Activated T-cell treated with anti-CD3 and anti-CD28 coated beads, Interleukin-2, amount 50 U/mL, for 24 hours (primary cell): ENCODE results near the gene BLOC1S5.
"Not testable (repeated sequence)": the region's sequence is repeated elsewhere in the genome, so short reads cannot be mapped to it uniquely, and the experiment has no call there.

Experiments
- DNase-seq: peaks from one replicate; pipeline ENCODE4 v3.0.0-alpha.2; 2020
- H3K27ac Mint-ChIP-seq: 2 replicates; pipeline ENCODE4 v1.8.0; 2020; ENCODE audit warnings: mild to moderate bottlenecking, mixed read lengths
- H3K27me3 Mint-ChIP-seq: 2 replicates; pipeline ENCODE4 v1.8.0; 2020; ENCODE audit warnings: mixed read lengths
- H3K36me3 Mint-ChIP-seq: 2 replicates; pipeline ENCODE4 v1.8.0; 2020; ENCODE audit warnings: low read depth, mixed read lengths
- H3K4me1 Mint-ChIP-seq: 2 replicates; pipeline ENCODE4 v1.8.0; 2020; ENCODE audit warnings: low read depth, mixed read lengths
- H3K4me3 Mint-ChIP-seq: 2 replicates; pipeline ENCODE4 v1.8.0; 2020; ENCODE audit warnings: mild to moderate bottlenecking, moderate library complexity, mixed read lengths
- H3K9me3 Mint-ChIP-seq: 2 replicates; pipeline ENCODE4 v1.8.0; 2020; ENCODE audit warnings: mixed read lengths

The BLOC1S5 gene

DNA sequence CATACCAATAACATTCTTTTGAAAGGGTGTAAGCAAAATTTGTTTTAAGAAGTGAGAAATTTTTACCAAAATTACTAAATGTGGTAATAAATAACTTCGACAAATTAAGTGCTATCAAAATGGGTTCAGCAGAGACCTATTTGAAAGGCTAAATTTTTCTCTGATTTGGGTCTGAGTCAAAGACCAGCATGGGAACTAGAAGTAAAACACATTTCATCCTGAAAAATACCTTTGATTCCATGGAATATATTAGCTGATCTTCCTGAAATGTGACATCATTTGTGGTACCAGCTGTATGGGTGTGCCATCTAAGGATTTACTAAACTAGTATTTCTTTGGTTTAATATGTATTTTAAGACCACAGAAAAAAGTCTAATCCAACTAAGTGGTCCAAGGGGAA is 63.6 kb downstream of the BLOC1S5 start:
- H3K27me3 Mint-ChIP-seq = no peaks in the 10 kb centered on the region
- H3K4me3 Mint-ChIP-seq = no peak overlapping the region
- no peaks in the 10 kb centered on the region for H3K9me3 Mint-ChIP-seq
- no peak overlapping the region for H3K27ac Mint-ChIP-seq
- peaks cover 5% of the 10 kb centered on the region for H3K4me1 Mint-ChIP-seq
- no peak for DNase-seq
- H3K36me3 Mint-ChIP-seq = no peaks in the 10 kb centered on the region

DNA sequence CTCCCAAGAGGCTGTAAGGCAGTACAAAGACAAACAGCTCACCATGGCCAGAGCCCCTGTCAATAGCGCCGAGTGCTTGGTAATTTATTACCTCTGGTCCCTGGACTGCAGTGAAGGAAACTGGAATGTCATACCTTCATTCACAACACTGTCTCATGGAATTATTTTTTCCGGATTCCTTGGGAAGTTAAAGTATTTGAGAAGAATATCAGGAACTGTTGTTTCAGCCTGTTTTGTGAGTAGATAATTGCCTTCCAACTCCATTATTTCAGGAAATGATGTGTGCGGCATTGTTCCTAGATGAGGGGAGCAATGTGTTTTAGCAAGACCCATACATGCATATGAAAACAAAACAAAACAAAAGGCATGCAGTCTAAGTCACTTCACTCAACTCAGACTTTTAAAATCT is 64.0 kb downstream of the BLOC1S5 start:
- Mint-ChIP-seq H3K4me3 (no peak overlapping the region), H3K4me1 (peaks cover 2% of the 10 kb centered on the region), H3K36me3 (no peaks in the 10 kb centered on the region), H3K9me3 (no peaks in the 10 kb centered on the region), H3K27ac (no peak overlapping the region), H3K27me3 (no peaks in the 10 kb centered on the region)
- no peak for DNase-seq

DNA sequence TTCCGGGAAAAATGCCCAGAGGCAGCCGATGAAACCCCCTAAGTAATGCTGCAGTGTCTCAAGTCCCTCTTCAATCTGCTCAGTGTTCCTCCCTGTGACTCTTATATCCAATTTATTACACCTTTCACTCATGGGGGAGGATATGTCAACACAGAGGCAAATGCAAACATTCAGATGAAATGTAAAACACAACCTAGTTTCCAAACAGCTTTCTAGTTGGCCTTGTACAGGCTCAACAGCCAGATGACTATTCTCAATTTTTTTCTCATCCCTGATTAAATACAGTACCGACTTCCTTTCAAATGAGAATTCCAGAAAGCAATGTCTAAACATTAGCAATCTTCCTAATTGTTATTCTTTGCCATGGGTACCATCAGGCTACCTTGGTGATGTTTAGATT is 65.0 kb downstream of the BLOC1S5 start:
- Mint-ChIP-seq H3K27me3 (no peaks in the 10 kb centered on the region), H3K27ac (no peak overlapping the region), H3K4me3 (no peak overlapping the region), H3K36me3 (peaks cover 1% of the 10 kb centered on the region), H3K9me3 (no peaks in the 10 kb centered on the region), H3K4me1 (no peaks in the 10 kb centered on the region)
- DNase-seq = no peak

DNA sequence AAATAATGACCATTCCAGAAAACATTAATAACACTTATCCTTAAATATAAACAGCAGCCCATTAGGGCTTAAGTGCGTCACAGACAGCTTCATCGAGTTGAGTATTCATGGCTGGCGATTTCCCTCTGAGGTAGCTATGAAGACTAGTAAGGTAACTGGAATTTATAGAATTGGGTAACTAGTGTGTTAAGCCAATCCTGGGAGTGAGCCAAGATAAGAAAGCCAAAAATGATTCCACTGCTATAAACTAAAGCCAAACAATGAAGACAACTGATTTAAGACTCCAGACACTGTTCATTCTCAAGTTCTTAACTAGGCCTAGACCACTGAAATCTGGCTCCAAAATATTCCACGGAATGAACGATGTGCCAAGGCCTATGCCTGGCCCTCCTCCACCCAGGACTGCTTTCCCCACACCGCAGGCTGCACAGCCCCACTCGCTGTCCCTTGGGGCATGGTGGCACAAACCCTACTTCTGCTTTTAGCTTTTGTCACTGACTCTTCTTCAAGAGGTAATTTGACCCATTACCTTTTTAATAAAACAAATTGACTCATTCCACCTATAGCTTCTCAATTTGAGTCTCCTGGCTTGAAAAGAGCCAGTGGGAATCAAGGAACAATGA is 66.0 kb downstream of the BLOC1S5 start:
- H3K36me3 Mint-ChIP-seq = peaks cover 1% of the 10 kb centered on the region
- peaks cover 2% of the 10 kb centered on the region for H3K9me3 Mint-ChIP-seq
- no peak overlapping the region for H3K4me3 Mint-ChIP-seq
- DNase-seq = no peak
- no peaks in the 10 kb centered on the region for H3K27me3 Mint-ChIP-seq
- no peak overlapping the region for H3K27ac Mint-ChIP-seq
- no peaks in the 10 kb centered on the region for H3K4me1 Mint-ChIP-seq

DNA sequence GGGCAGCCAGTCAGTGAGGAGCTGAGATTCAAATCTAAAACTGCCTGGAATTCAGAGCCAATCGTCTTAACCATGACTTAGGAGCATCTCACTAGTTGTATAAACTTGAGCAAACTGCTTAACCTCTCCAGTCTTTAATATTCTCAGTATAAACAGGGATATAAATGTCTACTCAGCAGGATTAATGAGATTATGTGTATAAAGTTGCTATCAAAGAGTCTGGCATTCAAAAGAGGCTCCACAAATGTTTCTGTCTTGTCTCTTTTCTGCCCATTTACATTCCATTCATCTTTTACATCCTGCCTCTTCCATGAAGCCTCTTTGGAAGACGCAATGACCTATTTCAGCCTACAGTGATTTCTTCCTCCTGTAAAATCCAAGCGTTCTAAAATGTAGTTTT is 66.9 kb downstream of the BLOC1S5 start:
- Mint-ChIP-seq H3K4me1 (no peaks in the 10 kb centered on the region), H3K36me3 (peaks cover 1% of the 10 kb centered on the region), H3K27ac (no peak overlapping the region), H3K9me3 (peaks cover 2% of the 10 kb centered on the region), H3K4me3 (no peak overlapping the region), H3K27me3 (no peaks in the 10 kb centered on the region)
- DNase-seq = no peak

DNA sequence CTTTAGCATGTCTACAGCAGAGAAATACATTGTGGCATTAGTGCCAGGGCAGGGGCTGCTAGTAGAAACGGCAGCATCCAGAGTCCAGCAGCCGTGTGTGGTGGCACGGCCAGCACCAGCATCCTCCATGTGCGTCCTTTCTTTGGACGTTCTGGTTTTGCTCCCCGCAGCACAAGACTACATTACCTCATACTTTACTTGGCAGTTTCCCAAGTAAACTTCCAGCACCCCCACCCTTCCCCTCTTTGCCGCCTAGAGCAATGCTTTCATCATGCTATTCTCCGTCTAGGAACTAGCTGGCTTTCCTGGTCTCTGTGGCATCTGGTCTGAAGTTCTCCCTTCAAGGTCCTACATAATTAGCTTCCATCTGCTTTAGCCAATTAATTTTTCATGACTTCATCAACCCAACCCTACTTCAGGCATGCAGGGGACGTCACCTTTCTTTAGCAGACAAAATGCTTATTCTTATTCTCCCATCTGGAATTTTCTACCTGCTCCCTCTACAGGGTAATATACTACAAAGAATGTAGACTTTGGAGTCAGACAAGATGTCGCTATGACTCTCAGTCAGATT is 67.6 kb downstream of the BLOC1S5 start:
- H3K4me1 Mint-ChIP-seq = no peaks in the 10 kb centered on the region
- peaks cover 1% of the 10 kb centered on the region for H3K36me3 Mint-ChIP-seq
- DNase-seq = no peak
- no peak overlapping the region for H3K27ac Mint-ChIP-seq
- no peaks in the 10 kb centered on the region for H3K27me3 Mint-ChIP-seq
- H3K9me3 Mint-ChIP-seq = peaks cover 2% of the 10 kb centered on the region
- no peak overlapping the region for H3K4me3 Mint-ChIP-seq

DNA sequence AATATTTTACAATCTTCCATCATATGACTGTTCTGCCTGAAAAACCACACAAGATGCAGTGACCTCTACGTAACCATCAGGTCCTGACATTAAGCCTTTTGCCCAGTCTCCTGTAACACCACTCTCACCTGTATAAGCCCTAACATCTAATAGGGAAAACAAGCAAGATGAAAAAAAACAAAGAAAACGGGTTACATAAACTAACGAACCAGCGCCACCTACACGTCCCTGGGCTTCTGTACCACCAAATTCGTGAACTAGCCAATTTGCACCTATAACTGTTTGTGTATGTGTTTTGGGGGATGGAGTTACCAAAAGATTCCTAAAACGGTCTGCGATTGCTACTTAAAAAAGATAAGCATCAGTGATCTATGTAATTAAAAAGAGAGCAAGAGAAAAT is 70.2 kb downstream of the BLOC1S5 start:
- Mint-ChIP-seq H3K9me3 (peaks cover 2% of the 10 kb centered on the region), H3K27me3 (no peaks in the 10 kb centered on the region), H3K4me3 (no peak overlapping the region), H3K27ac (no peak overlapping the region), H3K36me3 (peaks cover 1% of the 10 kb centered on the region), H3K4me1 (no peaks in the 10 kb centered on the region)
- DNase-seq = no peak

DNA sequence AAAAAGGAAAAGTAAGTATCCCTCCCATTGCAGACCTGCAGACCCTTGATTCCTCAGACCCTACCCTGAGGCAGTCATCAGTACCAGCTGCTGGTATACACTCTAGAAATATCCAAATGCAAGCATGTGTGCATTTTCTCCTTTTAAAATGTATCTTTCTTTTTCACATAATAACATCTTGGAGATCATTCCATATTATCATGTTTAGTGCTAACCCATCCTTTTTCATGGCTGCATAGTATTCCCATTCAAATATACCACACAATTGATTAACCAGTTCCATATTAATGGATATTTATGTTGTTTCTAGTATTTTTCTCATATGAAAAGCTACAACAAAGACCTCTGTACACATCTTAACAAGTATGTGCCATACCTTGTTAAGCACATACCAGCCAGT is 70.8 kb downstream of the BLOC1S5 start:
- peaks cover 1% of the 10 kb centered on the region for H3K36me3 Mint-ChIP-seq
- no peak overlapping the region for H3K27ac Mint-ChIP-seq
- DNase-seq = no peak
- no peaks in the 10 kb centered on the region for H3K27me3 Mint-ChIP-seq
- no peaks in the 10 kb centered on the region for H3K4me1 Mint-ChIP-seq
- H3K9me3 Mint-ChIP-seq = peaks cover 2% of the 10 kb centered on the region
- no peak overlapping the region for H3K4me3 Mint-ChIP-seq

DNA sequence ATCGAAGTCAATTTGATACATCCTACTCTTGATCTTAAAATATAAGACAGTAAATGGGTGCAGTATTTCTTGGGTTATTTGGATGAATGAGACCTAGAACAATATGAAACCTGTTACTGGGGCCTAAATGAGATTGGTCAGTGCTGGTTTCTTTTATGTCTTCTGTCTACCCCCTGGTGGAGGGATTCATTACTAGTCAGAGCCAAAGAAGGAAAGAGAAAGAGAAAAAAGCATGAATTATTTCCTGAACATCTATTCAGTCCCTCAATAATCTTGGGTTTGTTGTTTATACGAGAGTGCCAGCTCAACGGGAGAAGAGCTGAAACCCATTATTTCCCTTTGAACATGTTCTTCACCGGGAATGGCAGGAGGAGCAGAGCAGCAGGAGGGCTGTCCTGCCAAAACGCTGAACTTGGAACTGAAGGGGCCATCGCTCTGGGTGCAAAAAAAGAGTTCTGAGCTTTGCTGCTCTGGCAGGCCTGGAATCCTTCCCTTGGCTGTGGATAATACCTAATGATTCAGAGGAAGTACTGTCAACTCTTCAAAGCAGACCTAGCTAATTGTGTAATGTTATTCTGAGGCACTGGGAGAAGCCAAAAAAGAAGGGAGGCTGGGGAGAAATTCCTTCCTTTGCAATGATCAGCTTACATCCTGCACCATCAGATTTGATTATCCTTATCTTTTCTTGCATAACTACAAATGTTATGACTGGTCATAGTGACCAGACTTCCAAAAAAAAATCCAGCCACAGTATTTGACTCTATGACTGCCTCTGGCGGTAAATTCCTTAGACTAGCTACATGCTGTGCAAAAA is 72.0 kb downstream of the BLOC1S5 start:
- Mint-ChIP-seq H3K36me3 (peaks cover 1% of the 10 kb centered on the region), H3K4me1 (no peaks in the 10 kb centered on the region), H3K27me3 (no peaks in the 10 kb centered on the region), H3K27ac (no peak overlapping the region), H3K4me3 (no peak overlapping the region), H3K9me3 (peaks cover 2% of the 10 kb centered on the region)
- DNase-seq = no peak

DNA sequence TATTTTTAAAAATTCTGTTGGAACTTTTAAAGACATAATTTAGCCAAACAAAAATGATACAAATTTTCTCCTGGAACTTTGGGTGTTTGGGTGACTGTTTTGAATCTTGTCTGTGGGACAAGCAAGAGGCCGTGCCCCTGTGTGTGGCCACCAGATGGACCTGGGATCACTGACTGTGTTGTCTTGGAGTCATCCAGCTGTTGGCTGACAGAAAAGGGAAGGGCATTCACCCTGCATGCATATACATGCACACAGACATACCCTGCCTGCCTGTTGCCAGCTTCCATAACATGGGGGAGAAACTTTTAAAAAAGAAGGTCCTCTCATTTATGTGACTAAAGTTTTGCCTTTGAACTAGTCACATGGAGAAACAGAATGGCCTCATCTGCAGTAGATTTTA is 72.7 kb downstream of the BLOC1S5 start:
- Mint-ChIP-seq H3K4me3 (no peak overlapping the region), H3K9me3 (peaks cover 5% of the 10 kb centered on the region)

DNA sequence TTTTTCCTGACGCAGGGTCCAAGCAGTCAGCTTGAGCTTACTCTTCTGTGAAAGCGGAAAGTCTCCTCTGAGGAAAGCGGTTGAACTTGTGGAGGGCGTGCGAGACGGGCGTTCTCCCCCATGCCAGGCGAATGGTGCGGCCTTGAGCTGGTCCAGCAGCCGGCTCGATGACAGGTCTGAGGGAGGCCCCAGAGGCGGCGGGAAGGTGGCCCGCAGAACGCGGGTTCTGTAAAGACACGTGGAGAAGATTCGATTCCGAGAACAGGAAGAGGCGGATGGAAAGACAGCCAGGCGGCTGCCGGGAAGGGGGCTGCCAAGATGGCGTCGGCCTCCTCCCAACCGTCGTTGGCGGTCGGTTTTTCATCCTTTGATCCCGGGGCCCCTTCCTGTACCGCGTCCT is 78.0 kb downstream of the BLOC1S5 start:
- H3K4me3 Mint-ChIP-seq = no peak overlapping the region

More for the DNA sequence above, 72.7 kb downstream of the BLOC1S5 start:
- Mint-ChIP-seq H3K27ac (no peak overlapping the region), H3K4me1 (no peaks in the 10 kb centered on the region), H3K27me3 (no peaks in the 10 kb centered on the region), H3K36me3 (peaks cover 1% of the 10 kb centered on the region)
- no peak for DNase-seq

DNA sequence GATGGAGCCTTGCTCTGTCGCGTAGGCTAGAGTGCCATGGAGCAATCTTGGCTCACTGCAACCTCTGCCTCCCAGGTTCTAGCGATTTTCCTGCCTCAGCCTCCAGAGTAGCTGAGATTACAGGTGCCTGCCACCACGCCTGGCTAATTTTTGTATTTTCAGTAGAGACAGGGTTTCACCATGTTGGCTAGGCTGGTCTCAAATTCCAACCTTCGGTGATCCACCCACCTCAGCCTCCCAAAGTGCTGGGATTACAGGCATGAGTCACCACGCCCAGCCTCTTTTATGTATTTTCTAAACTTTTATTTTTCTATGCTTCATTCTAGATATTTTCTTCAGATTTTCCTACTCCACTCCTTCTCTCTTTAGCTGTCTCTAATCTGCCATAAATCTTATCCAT is 80.2 kb downstream of the BLOC1S5 start:
- not testable (repeated sequence) for DNase-seq, H3K4me3 Mint-ChIP-seq, H3K9me3 Mint-ChIP-seq, H3K27ac Mint-ChIP-seq, H3K27me3 Mint-ChIP-seq, H3K36me3 Mint-ChIP-seq, H3K4me1 Mint-ChIP-seq

More for the DNA sequence above, 78.0 kb downstream of the BLOC1S5 start:
- no peaks in the 10 kb centered on the region for H3K4me1 Mint-ChIP-seq
- no peak overlapping the region for H3K27ac Mint-ChIP-seq
- no peaks in the 10 kb centered on the region for H3K36me3 Mint-ChIP-seq
- H3K27me3 Mint-ChIP-seq = peaks cover 3% of the 10 kb centered on the region
- no peak for DNase-seq
- H3K9me3 Mint-ChIP-seq = peaks cover 6% of the 10 kb centered on the region

DNA sequence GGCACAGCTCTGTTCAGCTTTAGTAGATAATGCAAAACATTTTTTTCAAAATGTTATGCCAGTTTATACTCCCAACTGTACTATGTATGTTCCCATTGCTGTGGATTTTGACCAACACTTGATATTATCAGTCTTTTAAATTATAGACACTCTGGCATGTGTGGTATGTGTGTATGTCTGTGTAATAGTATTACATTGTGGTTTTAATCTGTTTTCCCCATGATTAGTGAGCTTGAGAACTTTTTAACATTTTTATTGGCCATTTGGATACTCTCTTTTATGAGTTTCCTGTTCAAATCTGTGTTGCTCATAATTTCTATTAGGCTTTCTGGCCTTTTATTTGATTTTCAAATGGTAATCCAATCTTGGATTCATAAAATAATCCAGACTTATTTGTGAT is 84.4 kb downstream of the BLOC1S5 start:
- peaks cover 9% of the 10 kb centered on the region for H3K4me1 Mint-ChIP-seq
- no peak for DNase-seq
- no peak overlapping the region for H3K4me3 Mint-ChIP-seq
- no peaks in the 10 kb centered on the region for H3K36me3 Mint-ChIP-seq
- no peak overlapping the region for H3K27ac Mint-ChIP-seq
- H3K9me3 Mint-ChIP-seq = no peaks in the 10 kb centered on the region
- peaks cover 19% of the 10 kb centered on the region for H3K27me3 Mint-ChIP-seq

DNA sequence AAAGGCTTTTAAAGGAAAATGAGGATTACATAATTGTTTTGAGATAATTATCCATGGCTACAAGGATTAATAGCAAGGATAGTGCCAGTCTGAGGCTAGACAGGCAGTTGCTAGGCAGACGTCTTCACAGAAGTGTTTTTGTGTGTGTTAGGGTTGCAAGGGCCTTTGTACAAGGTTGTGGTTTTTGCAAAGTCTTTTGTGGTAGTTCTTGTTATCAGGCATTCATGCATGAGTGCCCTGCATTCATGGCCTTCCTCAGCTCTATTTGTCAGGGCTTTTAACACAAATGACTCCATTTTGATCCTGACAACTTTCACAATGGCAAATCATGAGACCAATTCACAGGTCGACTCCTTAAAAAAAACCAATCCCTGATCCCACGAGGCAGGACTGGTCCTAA is 85.5 kb downstream of the BLOC1S5 start:
- H3K9me3 Mint-ChIP-seq = no peaks in the 10 kb centered on the region
- peaks cover 12% of the 10 kb centered on the region for H3K4me1 Mint-ChIP-seq
- no peak overlapping the region for H3K4me3 Mint-ChIP-seq
- no peak overlapping the region for H3K27ac Mint-ChIP-seq
- H3K27me3 Mint-ChIP-seq = peaks cover 26% of the 10 kb centered on the region
- DNase-seq = no peak
- H3K36me3 Mint-ChIP-seq = no peaks in the 10 kb centered on the region

DNA sequence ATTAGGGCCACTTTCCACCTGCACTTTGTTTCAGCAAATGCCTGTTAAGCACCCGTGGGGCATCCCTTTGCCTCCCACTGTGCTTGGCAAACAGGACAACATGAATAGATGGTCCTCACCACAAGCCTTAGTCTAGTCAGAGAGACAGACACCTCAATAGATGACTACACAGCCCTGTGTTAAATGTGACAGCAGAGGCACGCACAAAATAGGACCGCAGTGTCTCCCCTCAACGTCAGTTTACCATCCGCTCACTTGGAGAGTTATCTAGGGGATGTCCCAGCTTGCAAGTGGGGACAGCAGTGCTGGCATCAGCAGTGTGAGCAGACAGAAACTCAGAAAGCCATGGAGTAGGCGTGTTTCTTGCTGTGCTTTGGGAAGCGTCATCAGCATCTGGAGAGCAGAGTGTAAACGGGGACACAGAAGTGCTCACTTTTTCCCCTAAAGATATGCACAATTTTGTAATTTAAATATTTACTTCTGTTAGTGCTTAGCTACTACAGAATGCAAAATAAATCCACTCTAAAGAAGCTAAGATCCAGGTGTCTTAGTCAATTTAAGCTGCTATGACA is 87.6 kb downstream of the BLOC1S5 start:
- Mint-ChIP-seq H3K4me3 (no peak overlapping the region), H3K27me3 (peaks cover 26% of the 10 kb centered on the region)
- DNase-seq = no peak

More for the DNA sequence above, 87.6 kb downstream of the BLOC1S5 start:
- Mint-ChIP-seq H3K36me3 (no peaks in the 10 kb centered on the region), H3K9me3 (no peaks in the 10 kb centered on the region), H3K27ac (no peak overlapping the region), H3K4me1 (peaks cover 12% of the 10 kb centered on the region)
